ENCODE data around the gene GPR85.

GPR85 gene

GRCh38 chr7:113094517-113095249 is 8.1 kb upstream of the GPR85 start:
- H3K4me3 ChIP-seq (ENCODE audit: low read depth, low read length) = no peak overlapping the region
- no peak for TF ChIP-seq CTCF (IDR thresholded peaks at IDR 0.05; ENCODE audit: borderline replicate concordance, insufficient read depth, low read depth, low read length)

- TF ChIP-seq CTCF (IDR thresholded peaks at IDR 0.05; ENCODE audit: borderline replicate concordance, insufficient read depth, low read depth, low read length) = no peak
- no peak overlapping the region for H3K4me3 ChIP-seq (ENCODE audit: low read depth, low read length)
These were observed 6.9 kb upstream of the GPR85 start for GRCh38 chr7:113093561-113093960.

DNA sequence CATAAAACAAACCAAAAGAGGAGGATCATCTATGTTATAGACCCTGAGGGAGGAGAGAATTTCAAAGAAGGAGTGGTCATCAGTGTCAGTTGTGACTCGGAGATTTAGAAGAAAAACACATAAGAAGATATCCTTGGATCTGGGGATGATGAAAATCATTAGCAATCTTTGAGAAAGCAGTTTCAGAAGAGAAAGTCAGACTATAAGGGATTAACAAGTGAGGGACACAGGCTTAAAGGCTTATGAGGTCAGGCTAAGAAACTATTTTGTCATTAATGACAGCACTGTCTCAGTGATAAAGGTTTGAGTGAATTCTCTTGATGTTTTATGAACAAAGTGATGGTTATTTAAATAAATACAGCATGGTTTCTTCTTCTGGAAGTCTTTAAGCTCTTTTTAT is 6.1 kb upstream of the GPR85 start:
- no peak for TF ChIP-seq CTCF (IDR thresholded peaks at IDR 0.05; ENCODE audit: borderline replicate concordance, insufficient read depth, low read depth, low read length)
- H3K4me3 ChIP-seq (ENCODE audit: low read depth, low read length) = no peak overlapping the region

DNA sequence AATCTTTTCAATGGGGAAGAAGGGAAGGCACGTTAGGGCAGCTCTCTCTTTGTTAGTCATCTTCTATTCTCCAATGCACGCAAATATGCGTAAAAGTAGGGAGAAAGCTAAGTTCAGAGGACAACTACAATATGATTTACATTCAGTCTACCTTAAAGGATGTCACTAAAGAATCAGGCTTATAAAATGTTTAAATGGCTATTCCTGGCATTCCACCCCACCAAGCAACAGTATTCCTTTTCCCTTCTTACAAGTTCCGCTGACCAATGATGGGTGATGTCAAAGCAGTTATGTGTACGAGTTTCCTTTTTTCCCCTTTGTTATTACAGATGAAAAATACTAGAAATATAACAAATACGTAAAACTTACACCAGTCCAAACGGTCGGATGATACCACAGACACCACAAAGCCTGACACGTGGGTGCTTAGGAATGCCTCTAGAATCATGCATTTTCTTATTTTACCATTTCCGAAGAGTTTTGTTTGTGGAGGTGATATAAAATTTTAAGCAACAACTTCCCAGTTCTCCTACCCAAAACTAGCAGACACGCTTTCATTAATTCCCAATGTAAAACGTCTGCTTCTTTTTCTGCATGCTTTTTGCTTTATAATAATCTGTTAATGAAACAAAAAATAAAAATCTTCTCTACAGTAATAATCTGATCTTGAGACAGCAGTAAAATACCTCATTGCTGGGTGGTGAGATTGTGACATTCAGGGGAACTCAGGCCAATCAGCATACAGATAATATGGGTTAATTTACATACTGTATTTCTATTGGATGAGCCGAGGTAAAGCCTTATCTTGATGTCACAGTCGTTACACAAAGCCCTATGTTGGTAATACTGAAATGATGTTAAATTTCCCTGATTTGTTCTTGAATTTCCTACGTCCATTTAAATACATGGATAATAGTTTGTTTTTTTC is 708 bp upstream of the GPR85 start:
- H3K4me3 ChIP-seq (ENCODE audit: low read depth, low read length) = no peak overlapping the region
- no peak for TF ChIP-seq CTCF (IDR thresholded peaks at IDR 0.05; ENCODE audit: borderline replicate concordance, insufficient read depth, low read depth, low read length)

DNA sequence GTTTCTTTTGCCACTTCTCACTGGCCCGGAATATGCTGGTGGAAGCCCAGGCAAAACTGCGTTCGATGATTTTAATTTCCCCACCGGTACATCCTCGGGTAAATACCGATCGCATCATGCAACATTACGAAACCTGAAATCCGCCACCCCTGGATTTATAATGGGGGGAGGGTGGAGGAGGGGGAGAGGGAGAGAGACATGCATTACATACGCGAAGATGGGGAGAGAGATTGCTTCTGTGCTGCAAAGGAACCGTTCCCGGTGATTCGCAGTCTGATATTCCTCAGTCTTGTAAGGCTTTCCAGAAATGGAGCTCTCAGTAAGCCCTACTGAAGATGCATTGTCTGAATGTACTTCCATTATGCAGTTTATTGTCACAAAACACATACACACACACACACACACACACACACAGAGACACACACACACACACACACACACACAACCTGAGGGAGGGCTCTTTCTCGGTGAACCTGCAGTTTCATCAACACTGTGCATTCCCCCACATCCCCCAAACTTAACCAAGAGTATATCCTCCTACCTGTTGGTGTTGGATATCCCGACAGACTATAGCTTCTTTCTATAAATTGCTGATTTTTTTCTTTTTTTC is 741 bp downstream of the GPR85 start:
- H3K4me3 ChIP-seq (ENCODE audit: low read depth, low read length) = no peak overlapping the region

More for the DNA sequence above, 741 bp downstream of the GPR85 start:
- TF ChIP-seq CTCF (IDR thresholded peaks at IDR 0.05; ENCODE audit: borderline replicate concordance, insufficient read depth, low read depth, low read length) = no peak
